Astrocyte (in vitro differentiated cells and primary cell): ENCODE measurements around the gene UNKL. TPM values are rescaled to one million over a fixed set of nuclear protein-coding genes. Genes with fewer than 3 reads are reported as not detected.
A peak's percentile ranks its signal among the peaks of the same experiment; 100 is the strongest.

Source experiments
- DNase-seq: peaks from one replicate; pipeline ENCODE4 v3.0.0-alpha.2; 2010; ENCODE audit warnings: low read depth
- FAIRE-seq: peaks from 2 replicates; lab custom pipeline; 2011; peaks lifted over from hg19 to GRCh38; lab: Jason Lieb, UNC
- H2AFZ ChIP-seq: 2 replicates; pipeline ENCODE4 v1.6.0; 2012; ENCODE audit warnings: low read depth, low read length, inconsistent platforms
- H3K27ac ChIP-seq: 2 replicates; pipeline ENCODE4 v1.5.1; 2011; ENCODE audit warnings: low read depth, low read length, inconsistent platforms
- H3K27me3 ChIP-seq: 2 replicates; pipeline ENCODE4 v1.6.0; 2011; ENCODE audit warnings: low read length, inconsistent platforms; ENCODE audit not compliant: insufficient read depth
- H3K36me3 ChIP-seq: 2 replicates; pipeline ENCODE4 v1.5.1; 2011; ENCODE audit warnings: low read length, inconsistent platforms; ENCODE audit not compliant: insufficient read depth
- H3K4me1 ChIP-seq: 2 replicates; pipeline ENCODE4 v1.5.1; 2011; ENCODE audit warnings: low read length, inconsistent platforms; ENCODE audit not compliant: insufficient read depth
- H3K4me2 ChIP-seq: 2 replicates; pipeline ENCODE4 v1.6.0; 2012; ENCODE audit warnings: low read length, inconsistent platforms
- H3K4me3 ChIP-seq: 2 replicates; pipeline ENCODE4 v1.5.1; 2011; ENCODE audit warnings: low read depth, mild to moderate bottlenecking, low read length, inconsistent platforms; ENCODE audit not compliant: insufficient read depth
- H3K79me2 ChIP-seq: 2 replicates; pipeline ENCODE4 v1.6.0; 2012; ENCODE audit warnings: mild to moderate bottlenecking, low read length, inconsistent platforms; ENCODE audit not compliant: insufficient read depth
- H3K9ac ChIP-seq: 2 replicates; pipeline ENCODE4 v1.6.0; 2012; ENCODE audit warnings: mild to moderate bottlenecking, low read length, inconsistent platforms
- H3K9me3 ChIP-seq: 2 replicates; pipeline ENCODE4 v1.5.1; 2012; ENCODE audit warnings: low read depth, mild to moderate bottlenecking, low read length, inconsistent platforms; ENCODE audit not compliant: insufficient read depth
- H4K20me1 ChIP-seq: 2 replicates; pipeline ENCODE4 v1.6.0; 2012; ENCODE audit warnings: low read length, inconsistent platforms; ENCODE audit not compliant: insufficient read depth
- H3K27ac Mint-ChIP-seq: one replicate; pipeline ENCODE4 v1.8.0; 2021; ENCODE audit warnings: mild to moderate bottlenecking, mixed read lengths; ENCODE audit not compliant: unreplicated experiment
- H3K27me3 Mint-ChIP-seq: one replicate; pipeline ENCODE4 v1.8.0; 2021; ENCODE audit warnings: low read depth, mixed read lengths; ENCODE audit not compliant: unreplicated experiment
- H3K36me3 Mint-ChIP-seq: one replicate; pipeline ENCODE4 v1.8.0; 2021; ENCODE audit warnings: low read depth, mixed read lengths; ENCODE audit not compliant: unreplicated experiment
- H3K4me1 Mint-ChIP-seq: one replicate; pipeline ENCODE4 v1.8.0; 2021; ENCODE audit warnings: low read depth, mixed read lengths; ENCODE audit not compliant: unreplicated experiment
- H3K4me3 Mint-ChIP-seq: one replicate; pipeline ENCODE4 v1.8.0; 2021; ENCODE audit warnings: mild to moderate bottlenecking, moderate library complexity, mixed read lengths; ENCODE audit not compliant: unreplicated experiment
- H3K9me3 Mint-ChIP-seq: one replicate; pipeline ENCODE4 v1.8.0; 2021; ENCODE audit warnings: mild to moderate bottlenecking, mixed read lengths; ENCODE audit not compliant: unreplicated experiment
- CTCF ChIP-seq: IDR thresholded peaks from 2 replicates; pipeline ENCODE4 v1.5.1; 2011; ENCODE audit warnings: low read depth, mild to moderate bottlenecking, inconsistent platforms, low read length, moderate library complexity; ENCODE audit not compliant: insufficient read depth
- EZH2 ChIP-seq: IDR thresholded peaks from 2 replicates; pipeline ENCODE4 v1.6.1; 2012; ENCODE audit warnings: mild to moderate bottlenecking, low read length, inconsistent platforms; ENCODE audit not compliant: insufficient read depth
- total RNA-seq: library from RNA; stranded (reverse); gene quantifications from 2 replicates; pipeline ENCODE4 v1.2.1, GENCODE V29; 2021

UNKL gene
- total RNA-seq, 1 donor from 2014 or later: 10.7 TPM

DNA sequence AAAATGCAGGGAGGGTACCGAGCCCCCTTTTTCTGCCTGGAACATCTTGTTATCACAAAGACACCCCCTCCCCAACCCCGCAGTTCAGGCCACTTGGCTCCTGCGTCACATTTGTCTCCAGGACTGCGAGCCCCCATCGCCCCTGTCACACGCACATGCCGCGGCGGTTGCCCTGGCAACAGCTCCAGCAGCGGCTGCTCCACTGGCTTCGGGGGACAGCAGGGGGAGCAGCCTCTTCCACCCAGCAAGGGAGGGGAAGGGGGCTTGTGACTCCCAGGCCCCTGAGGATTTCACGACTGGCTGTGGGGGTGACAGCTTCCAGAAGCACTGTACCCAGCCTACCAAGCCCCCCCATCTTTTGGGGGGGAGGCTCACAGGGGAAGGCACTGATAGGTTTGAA, 78.5 kb downstream of the UNKL start:
- peaks cover 11% of the 10 kb centered on the region for H3K4me1 ChIP-seq
- no peak overlapping the region for H2AFZ ChIP-seq
- peaks cover 48% of the 10 kb centered on the region for H3K27me3 ChIP-seq
- no peaks in the 10 kb centered on the region for H3K36me3 ChIP-seq
- H3K9me3 ChIP-seq: no peaks in the 10 kb centered on the region
- H3K4me3 ChIP-seq: no peak overlapping the region
- Mint-ChIP-seq H3K36me3 (no peaks in the 10 kb centered on the region), H3K27me3 (peaks cover 37% of the 10 kb centered on the region), H3K9me3 (no peaks in the 10 kb centered on the region), H3K4me3 (no peak overlapping the region), H3K4me1 (no peaks in the 10 kb centered on the region), H3K27ac (no peak overlapping the region)
- H3K9ac ChIP-seq: no peak overlapping the region
- DNase-seq (no peak), FAIRE-seq (no peak)
- TF ChIP-seq EZH2: peak; percentile 9
- no peak for TF ChIP-seq CTCF
- no peaks in the 10 kb centered on the region for H3K79me2 ChIP-seq
- H3K27ac ChIP-seq: no peak overlapping the region
- H3K4me2 ChIP-seq: no peak overlapping the region
- H4K20me1 ChIP-seq: peaks cover 7% of the 10 kb centered on the region

DNA sequence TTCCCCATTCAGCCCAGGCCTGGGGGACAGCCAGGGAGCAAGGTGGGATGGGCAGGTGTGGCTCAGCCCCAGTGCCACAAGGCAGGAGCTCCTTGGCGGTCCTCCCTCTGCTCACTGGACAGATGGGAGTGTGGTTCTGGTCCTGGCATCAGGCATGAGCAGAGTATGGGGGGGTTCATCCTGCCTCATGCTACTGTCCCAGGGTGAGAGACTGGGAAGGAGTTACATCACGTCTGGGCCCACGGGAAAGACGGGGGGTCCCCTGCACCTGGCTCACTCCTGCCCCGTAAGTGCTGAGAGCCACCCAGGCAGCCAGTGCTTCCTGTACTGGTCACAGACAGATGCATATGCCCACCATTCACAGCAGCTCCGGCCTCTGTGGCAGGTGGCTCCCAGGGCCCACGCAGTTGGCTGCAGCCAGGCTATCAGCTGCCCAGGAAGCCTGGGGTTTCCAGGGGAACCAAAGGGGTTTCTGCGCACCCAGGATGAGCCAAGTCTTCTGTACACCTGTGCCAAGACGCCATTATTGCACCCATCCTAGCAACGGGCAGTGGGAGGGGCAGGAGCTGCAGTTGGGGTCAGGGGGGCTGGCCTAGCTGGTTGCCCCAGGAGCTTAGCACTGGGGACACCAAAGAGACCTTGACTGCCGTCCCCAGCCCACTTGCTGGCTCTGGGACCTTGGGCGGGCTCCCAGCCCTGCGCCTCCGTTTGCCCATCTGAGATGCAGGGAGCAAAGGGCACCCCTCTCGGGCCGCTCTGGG, 79.1 kb downstream of the UNKL start:
- Mint-ChIP-seq H3K4me1 (no peaks in the 10 kb centered on the region), H3K27me3 (peaks cover 33% of the 10 kb centered on the region), H3K9me3 (no peaks in the 10 kb centered on the region), H3K4me3 (no peak overlapping the region), H3K36me3 (no peaks in the 10 kb centered on the region), H3K27ac (no peak overlapping the region)
- DNase-seq (no peak), FAIRE-seq (no peak)
- H3K79me2 ChIP-seq: no peaks in the 10 kb centered on the region
- H2AFZ ChIP-seq: no peak overlapping the region
- H4K20me1 ChIP-seq: peaks cover 7% of the 10 kb centered on the region
- H3K27me3 ChIP-seq: peaks cover 48% of the 10 kb centered on the region
- no peak overlapping the region for H3K4me2 ChIP-seq
- H3K9ac ChIP-seq: no peak overlapping the region
- no peak for TF ChIP-seq CTCF
- TF ChIP-seq EZH2: peak; percentile 21
- H3K9me3 ChIP-seq: peaks cover 2% of the 10 kb centered on the region
- H3K36me3 ChIP-seq: no peaks in the 10 kb centered on the region
- H3K4me1 ChIP-seq: peaks cover 11% of the 10 kb centered on the region
- no peak overlapping the region for H3K4me3 ChIP-seq
- no peak overlapping the region for H3K27ac ChIP-seq

DNA sequence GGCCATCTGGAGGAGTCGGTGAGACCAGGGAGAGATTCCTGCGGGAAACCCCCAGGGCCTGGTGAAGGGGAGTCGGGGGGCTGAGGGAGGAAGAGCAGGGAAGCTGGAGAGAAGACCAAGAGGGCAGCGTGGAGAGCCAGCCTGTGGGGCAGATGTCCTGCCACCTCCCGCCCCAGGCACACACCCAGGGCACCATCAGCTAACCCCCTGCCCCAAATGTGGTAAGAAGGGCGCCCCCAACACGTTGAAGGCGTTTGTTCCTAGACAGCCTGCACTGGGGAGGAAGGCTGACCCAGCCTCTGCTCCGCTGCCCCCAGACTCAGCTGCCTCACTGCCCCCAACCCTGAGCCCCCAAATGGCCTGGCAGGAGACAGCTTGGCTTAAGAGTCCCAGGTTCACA, 79.8 kb downstream of the UNKL start:
- no peaks in the 10 kb centered on the region for H3K36me3 Mint-ChIP-seq
- peaks cover 11% of the 10 kb centered on the region for H3K4me1 ChIP-seq
- no peaks in the 10 kb centered on the region for H3K36me3 ChIP-seq

More for the DNA sequence above, 79.8 kb downstream of the UNKL start:
- no peak overlapping the region for H3K27ac ChIP-seq
- peaks cover 48% of the 10 kb centered on the region for H3K27me3 ChIP-seq
- Mint-ChIP-seq H3K4me1 (no peaks in the 10 kb centered on the region), H3K27ac (no peak overlapping the region), H3K4me3 (no peak overlapping the region), H3K27me3 (peaks cover 33% of the 10 kb centered on the region), H3K9me3 (no peaks in the 10 kb centered on the region)
- H4K20me1 ChIP-seq: peaks cover 7% of the 10 kb centered on the region
- H3K4me2 ChIP-seq: no peak overlapping the region
- FAIRE-seq (no peak), DNase-seq (no peak)
- H3K9ac ChIP-seq: no peak overlapping the region
- no peaks in the 10 kb centered on the region for H3K79me2 ChIP-seq
- H3K4me3 ChIP-seq: no peak overlapping the region
- no peak for TF ChIP-seq CTCF
- TF ChIP-seq EZH2: peak; percentile 5
- H2AFZ ChIP-seq: no peak overlapping the region
- peaks cover 4% of the 10 kb centered on the region for H3K9me3 ChIP-seq
